SU-DHL-6 (cell line): Measurements from ENCODE around the gene FSCN2.

Source experiments
- CTCF ChIP-seq: fragments of 200-600 bp; sonication (generic); IDR thresholded peaks from one replicate; pipeline ENCODE4 v1.5.1; 2017; ENCODE audit warnings: antibody characterized with exemption, mild to moderate bottlenecking, low read length, moderate library complexity; ENCODE audit not compliant: insufficient read depth, poor library complexity, severe bottlenecking
- EZH2phosphoT487 ChIP-seq: fragments of 200-600 bp; sonication (generic), shearing (Covaris generic); conservative IDR thresholded peaks from 2 replicates; pipeline ENCODE4 v1.6.1; 2018; ENCODE audit warnings: mild to moderate bottlenecking, antibody characterized with exemption, low read length, moderate library complexity, mixed read lengths

GRCh38 chr17:81586096-81586495 lies 57.9 kb downstream of the FSCN2 start:
- no peak for TF ChIP-seq CTCF
- no peak for TF ChIP-seq EZH2phosphoT487
